Upper lobe of left lung (tissue), 6 donors: ENCODE measurements around the gene CYB5R4. TPM values are rescaled to one million over a fixed set of nuclear protein-coding genes. Genes with fewer than 3 reads are reported as not detected.

Experiments
- ATAC-seq, 2 donors: fragments of 200-7000 bp; cut with Tn5 transposase; one replicate each; pipeline ENCODE4 v1.9.1; 2022; ENCODE audit warnings: mild to moderate bottlenecking in 2 of 2, moderate library complexity in 2 of 2; ENCODE audit not compliant: low FRiP score in 2 of 2
- DNase-seq, 2 donors: peaks; one replicate each; pipeline ENCODE4 v3.0.0-alpha.2; 2019 to 2020
- H3K27ac ChIP-seq, 4 donors: fragments of 200-600 bp; sonication (generic); one replicate each; pipeline ENCODE4 v1.5.1; 2016 to 2019
- H3K27me3 ChIP-seq, 4 donors: fragments of 200-600 bp; sonication (generic); one replicate each; pipeline ENCODE4 v1.5.1; 2017 to 2019
- H3K36me3 ChIP-seq, 4 donors: fragments of 200-600 bp; sonication (generic); one replicate each; pipeline ENCODE4 v1.5.1; 2016 to 2019
- H3K4me1 ChIP-seq, 4 donors: fragments of 200-600 bp; sonication (generic); one replicate each; pipeline ENCODE4 v1.5.1; 2018 to 2019
- H3K4me3 ChIP-seq, 4 donors: fragments of 200-600 bp; sonication (generic); one replicate each; pipeline ENCODE4 v1.5.1; 2017 to 2019; ENCODE audit warnings: mild to moderate bottlenecking in 2 of 4, moderate library complexity in 1 of 4
- H3K9me3 ChIP-seq, 4 donors: fragments of 200-600 bp; sonication (generic); one replicate each; pipeline ENCODE4 v1.5.1; 2018 to 2019
- EP300 ChIP-seq, 4 donors: sonication (generic); formaldehyde crosslinking; IDR thresholded peaks; one replicate each; pipeline ENCODE4 v1.5.1; 2017; ENCODE audit warnings: antibody characterized with exemption in 4 of 4, control low read depth in 2 of 4
- POLR2A ChIP-seq, 4 donors: fragments of 450-650 bp; IDR thresholded peaks; one replicate each; pipeline ENCODE4 v1.5.1; 2016 to 2017; ENCODE audit warnings: antibody characterized with exemption in 4 of 4, mild to moderate bottlenecking in 2 of 4
- POLR2AphosphoS5 ChIP-seq, 2 donors: sonication (generic); formaldehyde crosslinking; IDR thresholded peaks; one replicate each; pipeline ENCODE4 v1.5.1; 2017; ENCODE audit warnings: antibody characterized with exemption in 2 of 2
- WGBS, 2 donors: methylation state at CpG; one replicate each; pipeline ENCODE4 v1.1.5; 2017 to 2018; 5-methylcytosine and 5-hydroxymethylcytosine counted together
- total RNA-seq, 6 donors: library from RNA; depleted of rRNA in 4 of 6; stranded (reverse); fragments of >200 nt in 4 of 6; gene quantifications; one replicate each; pipeline versions ENCODE4 v1.1.0 to v1.2.1, GENCODE V29; 2016 to 2021
- TF ChIP-seq, protein P1 (sequence below), 6 experiments: fragments of 450-650 bp in 4 of 6; fragments of 200-600 bp in 2 of 6; sonication (generic) in 2 of 6; IDR thresholded peaks; one replicate each; pipeline ENCODE4 v1.5.1; 2016 to 2019; ENCODE audit warnings: antibody characterized with exemption in 6 of 6
- donor health status: DM: no; HTN: no; CAD: no; lungs with moderate emphysema.
- donor health status: DM: no; HTN: yes; CAD: no; lungs with severe emphysema.

Gene CYB5R4
- total RNA-seq, 6 donors from 2014 or later, result 5.2 to 25.8 (median 13.1) TPM

DNA sequence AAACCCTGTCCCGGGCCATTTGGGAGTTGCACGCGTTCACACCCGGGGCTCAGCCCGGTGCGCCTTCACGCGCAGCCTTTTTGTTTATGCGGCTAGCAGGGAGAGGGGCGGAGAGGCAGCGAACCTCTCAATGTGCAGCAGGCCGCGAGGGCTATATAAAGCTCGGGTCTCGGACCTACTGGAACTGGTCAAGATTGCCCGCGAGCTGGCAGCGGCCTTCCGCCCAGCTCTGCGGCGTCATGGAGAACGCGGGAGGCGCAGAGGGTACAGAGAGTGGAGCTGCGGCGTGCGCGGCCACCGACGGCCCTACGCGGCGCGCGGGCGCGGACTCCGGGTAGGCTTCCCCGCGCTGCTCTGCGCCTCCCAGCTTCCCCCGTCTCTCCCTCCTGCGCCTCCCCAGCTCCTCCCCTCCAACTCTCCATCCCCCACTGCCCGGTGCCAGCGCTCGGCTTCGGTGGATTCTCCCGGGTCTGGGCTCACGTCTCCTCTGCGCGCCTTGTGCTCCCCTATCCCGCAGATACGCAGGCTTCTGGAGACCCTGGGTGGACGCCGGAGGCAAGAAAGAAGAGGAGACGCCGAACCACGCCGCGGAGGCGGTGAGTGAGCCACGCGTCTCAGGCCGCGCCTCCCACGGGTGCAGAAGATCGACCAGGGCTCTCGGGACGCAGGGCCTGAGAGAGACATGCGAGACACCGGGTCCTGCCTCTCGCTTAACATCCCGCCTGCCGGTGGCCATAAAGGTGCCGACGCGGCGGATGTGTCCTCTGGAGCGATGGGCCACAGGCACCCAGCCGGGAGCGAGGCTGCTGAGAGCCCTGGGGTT lies 6.1 kb upstream of the CYB5R4 start, which contains the start of gene RIPPLY2:
RIPPLY2 (plus strand) TSS at position 183 of the 823 bp plus-strand sequence; CDS start at position 240, 57 bp downstream.
- no peaks in the 10 kb centered on the region for H3K36me3 ChIP-seq
- TF ChIP-seq EP300 (IDR thresholded peaks at IDR 0.05) (no peak), POLR2AphosphoS5 (IDR thresholded peaks at IDR 0.05) (no peak), POLR2A (IDR thresholded peaks at IDR 0.05) (no peak)
- TF ChIP-seq, protein P1, sequence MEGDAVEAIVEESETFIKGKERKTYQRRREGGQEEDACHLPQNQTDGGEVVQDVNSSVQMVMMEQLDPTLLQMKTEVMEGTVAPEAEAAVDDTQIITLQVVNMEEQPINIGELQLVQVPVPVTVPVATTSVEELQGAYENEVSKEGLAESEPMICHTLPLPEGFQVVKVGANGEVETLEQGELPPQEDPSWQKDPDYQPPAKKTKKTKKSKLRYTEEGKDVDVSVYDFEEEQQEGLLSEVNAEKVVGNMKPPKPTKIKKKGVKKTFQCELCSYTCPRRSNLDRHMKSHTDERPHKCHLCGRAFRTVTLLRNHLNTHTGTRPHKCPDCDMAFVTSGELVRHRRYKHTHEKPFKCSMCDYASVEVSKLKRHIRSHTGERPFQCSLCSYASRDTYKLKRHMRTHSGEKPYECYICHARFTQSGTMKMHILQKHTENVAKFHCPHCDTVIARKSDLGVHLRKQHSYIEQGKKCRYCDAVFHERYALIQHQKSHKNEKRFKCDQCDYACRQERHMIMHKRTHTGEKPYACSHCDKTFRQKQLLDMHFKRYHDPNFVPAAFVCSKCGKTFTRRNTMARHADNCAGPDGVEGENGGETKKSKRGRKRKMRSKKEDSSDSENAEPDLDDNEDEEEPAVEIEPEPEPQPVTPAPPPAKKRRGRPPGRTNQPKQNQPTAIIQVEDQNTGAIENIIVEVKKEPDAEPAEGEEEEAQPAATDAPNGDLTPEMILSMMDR (IDR thresholded peaks at IDR 0.05), result no peak
- WGBS, 2 donors, result 1 to 3% methylated on average over 23 to 63 of the region's 81 CpGs
- peaks cover 2 to 20% (median 10%) of the 10 kb centered on the region in 4 donors for H3K27me3 ChIP-seq
- no peak within 1 kb of the TSS for H3K27ac ChIP-seq
- H3K9me3 ChIP-seq, result no peaks in the 10 kb centered on the region
- DNase-seq, result peak in 1 of 2 donors; percentile 84
- ATAC-seq, result peak; percentile 55 to 87
- peak within 1 kb of the TSS in 3 of 4 donors; percentile 30 to 51 (median 42) for H3K4me3 ChIP-seq
- peaks cover 4 to 16% (median 12%) of the 10 kb centered on the region in 4 donors for H3K4me1 ChIP-seq

DNA sequence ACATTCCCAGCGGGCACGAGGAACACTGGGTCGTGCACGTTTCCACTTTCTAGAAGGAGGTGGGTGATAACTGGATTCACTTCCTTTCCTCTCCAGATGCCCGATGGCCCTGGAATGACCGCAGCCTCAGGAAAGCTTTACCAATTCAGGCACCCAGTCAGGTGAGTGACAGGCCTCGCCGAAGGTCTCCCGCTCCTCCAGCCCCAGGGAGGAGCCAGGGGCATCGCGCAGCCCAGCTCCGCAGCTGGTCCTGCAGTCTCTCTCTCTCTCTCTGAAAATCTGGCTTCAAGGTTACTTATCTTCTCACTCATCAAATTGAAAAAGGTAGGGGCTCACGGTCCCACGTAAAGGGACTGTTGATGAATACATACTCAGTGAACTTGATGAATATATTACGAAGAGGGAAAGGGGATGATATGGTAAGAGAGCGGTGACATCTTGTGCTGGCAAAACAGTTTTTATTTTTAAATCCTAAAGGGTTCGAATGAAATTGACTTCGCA lies 5.4 kb upstream of the CYB5R4 start:
- 15 to 17% methylated on average over 12 to 18 of the region's 18 CpGs for WGBS, 2 donors
- Histone ChIP-seq H3K4me1 (peaks cover 9 to 20% (median 16%) of the 10 kb centered on the region in 4 donors), H3K9me3 (no peaks in the 10 kb centered on the region), H3K36me3 (no peaks in the 10 kb centered on the region), H3K27me3 (peaks cover 2 to 20% (median 10%) of the 10 kb centered on the region in 4 donors), H3K4me3 (peak overlapping the region in 3 of 4 donors; percentile 30 to 51 (median 42)), H3K27ac (no peak overlapping the region)
- no peak for TF ChIP-seq EP300 (IDR thresholded peaks at IDR 0.05)
- no peak for TF ChIP-seq POLR2AphosphoS5 (IDR thresholded peaks at IDR 0.05)
- TF ChIP-seq, protein P1 (IDR thresholded peaks at IDR 0.05), result no peak
- TF ChIP-seq POLR2A (IDR thresholded peaks at IDR 0.05), result no peak
- ATAC-seq, result no peak
- no peak for DNase-seq

DNA sequence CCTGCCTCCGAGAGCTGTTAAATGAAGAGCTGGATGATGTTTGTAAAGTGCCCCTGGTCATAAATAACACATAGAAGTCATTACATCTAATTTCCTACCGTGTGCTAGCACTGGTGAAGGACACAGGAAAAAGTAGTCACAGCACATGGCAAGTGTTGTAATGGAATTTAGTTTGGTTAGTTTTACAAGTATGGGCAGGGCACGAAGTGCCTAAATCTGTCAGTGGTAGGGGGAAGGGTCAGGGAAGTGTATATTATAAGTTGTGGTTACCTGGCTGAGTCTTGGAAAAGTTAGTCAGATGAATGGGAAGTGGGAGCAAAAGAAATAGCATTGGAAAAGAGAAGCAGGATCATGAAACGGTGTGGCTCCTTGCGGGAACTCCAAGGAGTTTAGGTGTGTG lies 4.7 kb upstream of the CYB5R4 start:
- DNase-seq (no peak), ATAC-seq (no peak)
- Histone ChIP-seq H3K4me3 (no peak overlapping the region), H3K27me3 (peaks cover 2 to 20% (median 10%) of the 10 kb centered on the region in 4 donors), H3K27ac (no peak overlapping the region), H3K36me3 (no peaks in the 10 kb centered on the region), H3K9me3 (no peaks in the 10 kb centered on the region), H3K4me1 (peaks cover 11 to 21% (median 18%) of the 10 kb centered on the region in 4 donors)
- WGBS, 2 donors, result 54 to 56% methylated on average over 5 of the region's 5 CpGs
- no peak for TF ChIP-seq EP300 (IDR thresholded peaks at IDR 0.05)
- TF ChIP-seq, protein P1 (IDR thresholded peaks at IDR 0.05), result no peak
- no peak for TF ChIP-seq POLR2A (IDR thresholded peaks at IDR 0.05)
- no peak for TF ChIP-seq POLR2AphosphoS5 (IDR thresholded peaks at IDR 0.05)

DNA sequence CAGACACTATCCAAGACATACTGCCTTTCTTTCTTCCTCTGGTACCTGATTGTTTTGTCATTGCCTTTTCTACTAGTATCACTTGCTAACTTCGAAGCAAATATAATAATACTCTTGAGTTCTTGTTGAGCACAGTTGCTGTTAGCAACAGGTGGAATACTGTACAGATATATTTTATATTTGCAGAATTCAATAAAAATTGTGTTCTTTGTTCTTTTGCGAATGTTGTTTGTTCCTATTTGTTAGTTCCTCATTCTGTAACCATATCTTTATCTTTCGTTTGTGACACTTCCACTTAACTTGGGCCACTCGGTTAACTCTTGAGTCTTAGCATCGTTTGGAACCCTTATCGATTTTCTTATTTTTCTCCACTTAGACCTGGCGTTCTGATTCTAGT lies 868 bp downstream of the CYB5R4 start:
- Histone ChIP-seq H3K4me3 (peak overlapping the region; percentile 76 to 90 (median 84)), H3K36me3 (peaks cover 0 to 13% (median under 1%) of the 10 kb centered on the region in 4 donors), H3K4me1 (peaks cover 11 to 23% (median 18%) of the 10 kb centered on the region in 4 donors), H3K27ac (peak overlapping the region; percentile 78 to 92 (median 90)), H3K27me3 (no peaks in the 10 kb centered on the region), H3K9me3 (no peaks in the 10 kb centered on the region)
- ATAC-seq (no peak), DNase-seq (no peak)
- TF ChIP-seq EP300 (IDR thresholded peaks at IDR 0.05) (no peak), POLR2A (IDR thresholded peaks at IDR 0.05) (no peak), POLR2AphosphoS5 (IDR thresholded peaks at IDR 0.05) (no peak)
- TF ChIP-seq, protein P1 (IDR thresholded peaks at IDR 0.05), result no peak
- 16 to 21% methylated on average over 7 of the region's 7 CpGs for whole genome bisulfite sequencing, 2 donors
